K562 (cell line): Measurements from ENCODE around the gene ARRDC5. TPM values are rescaled to one million over a fixed set of nuclear protein-coding genes. Genes with fewer than 3 reads are reported as not detected.

Source experiments
- C11orf30 ChIP-seq: fragments of 450-650 bp; IDR thresholded peaks from 2 replicates; pipeline ENCODE4 v1.6.1; 2016; ENCODE audit warnings: low read depth, mild to moderate bottlenecking
- CHD1 ChIP-seq: fragments of 200-600 bp; sonication (generic); IDR thresholded peaks from one replicate; pipeline ENCODE4 v1.6.1; 2012; ENCODE audit warnings: mild to moderate bottlenecking, moderate library complexity, low read length, inconsistent platforms
- ETS1 ChIP-seq: conservative IDR thresholded peaks from 2 replicates; pipeline ENCODE4 v1.6.1; 2011; ENCODE audit warnings: low read depth, mild to moderate bottlenecking, low read length; ENCODE audit not compliant: control insufficient read depth
- FOSL1 ChIP-seq: fragments of 200-800 bp; sonication (Bioruptor generic); conservative IDR thresholded peaks from 2 replicates; pipeline ENCODE4 v1.6.1; 2016; ENCODE audit warnings: missing genetic modification characterization, missing compliant biosample characterization
- FOXK2 ChIP-seq, 2 experiments: fragments of 450-650 bp; IDR thresholded peaks in 1 of 2; conservative IDR thresholded peaks in 1 of 2; 2 replicates each; pipeline ENCODE4 v1.6.1; 2016; ENCODE audit warnings: low read depth in 2 of 2, mild to moderate bottlenecking in 1 of 2
- GABPA ChIP-seq: fragments of 200-800 bp; sonication (Bioruptor generic); conservative IDR thresholded peaks from 2 replicates; pipeline ENCODE4 v1.6.1; 2016; ENCODE audit warnings: low read depth, missing genetic modification characterization, missing compliant biosample characterization
- GABPB1 ChIP-seq: sonication (generic); formaldehyde crosslinking; IDR thresholded peaks from 2 replicates; pipeline ENCODE4 v1.8.0; 2022; ENCODE audit warnings: mild to moderate bottlenecking, missing genetic modification reagents
- HMGN3 ChIP-seq: IDR thresholded peaks from 2 replicates; pipeline ENCODE4 v1.6.1; 2011; ENCODE audit warnings: borderline replicate concordance, low read depth, mild to moderate bottlenecking, mixed read lengths, low read length; ENCODE audit not compliant: insufficient read length; ENCODE audit errors: extremely low read depth
- NRF1 ChIP-seq, 2 experiments: fragments of 450-650 bp; IDR thresholded peaks in 1 of 2; conservative IDR thresholded peaks in 1 of 2; 2 replicates each; pipeline ENCODE4 v1.6.1; 2014; ENCODE audit warnings: mild to moderate bottlenecking in 2 of 2
- PHB ChIP-seq: fragments of 250-450 bp; sonication (Bioruptor Pico); IDR thresholded peaks from 2 replicates; pipeline ENCODE4 v1.5.0; 2021
- PHF20 ChIP-seq: fragments of 450-650 bp; IDR thresholded peaks from 2 replicates; pipeline ENCODE4 v1.6.1; 2018; ENCODE audit not compliant: partially characterized antibody
- SMARCA4 ChIP-seq: fragments of 450-650 bp; IDR thresholded peaks from 2 replicates; pipeline ENCODE4 v1.6.1; 2016
- STAT6 ChIP-seq: sonication (generic); formaldehyde crosslinking; IDR thresholded peaks from 2 replicates; pipeline ENCODE4 v1.8.1; 2023; ENCODE audit warnings: mild to moderate bottlenecking, missing genetic modification reagents
- THRAP3 ChIP-seq: fragments of 450-650 bp; IDR thresholded peaks from 2 replicates; pipeline ENCODE4 v1.6.1; 2016; ENCODE audit warnings: mild to moderate bottlenecking, inconsistent platforms, borderline replicate concordance
- TRIM24 ChIP-seq, 2 experiments: fragments of 450-650 bp; IDR thresholded peaks; 2 replicates each; pipeline ENCODE4 v1.6.1; 2016
- U2AF1 ChIP-seq: fragments of 200-400 bp; formaldehyde crosslinking; optimal IDR thresholded peaks from 2 replicates; pipeline ENCODE3; 2017; ENCODE audit warnings: mild to moderate bottlenecking, low read depth, low read length, moderate library complexity
- XRCC5 ChIP-seq: fragments of 200-400 bp; formaldehyde crosslinking; IDR thresholded peaks from 2 replicates; pipeline ENCODE4 v1.6.1; 2017; ENCODE audit warnings: low read depth, mild to moderate bottlenecking, low read length
- YY1 ChIP-seq, 3 experiments: IDR thresholded peaks; 2 replicates each; pipeline ENCODE4 v1.6.1; 2011; ENCODE audit warnings: low read length in 2 of 3, mild to moderate bottlenecking in 2 of 3, moderate library complexity in 2 of 3, borderline replicate concordance in 1 of 3, control low read depth in 1 of 3, low read depth in 1 of 3; ENCODE audit not compliant: insufficient read depth in 3 of 3, insufficient replicate concordance in 2 of 3, control insufficient read depth in 1 of 3, insufficient read length in 1 of 3; ENCODE audit errors: extremely low read depth in 1 of 3
- ZNF121 ChIP-seq: sonication (generic); formaldehyde crosslinking; conservative IDR thresholded peaks from 2 replicates; pipeline ENCODE4 v1.8.0; 2022; ENCODE audit warnings: missing genetic modification reagents
- ZNF384 ChIP-seq: IDR thresholded peaks from 2 replicates; pipeline ENCODE4 v1.6.1; 2012; ENCODE audit warnings: low read depth, low read length, improper control_type of control experiment
- ZNF589 ChIP-seq: fragments of 200-800 bp; sonication (Bioruptor generic); IDR thresholded peaks from 2 replicates; pipeline ENCODE4 v1.6.1; 2016; ENCODE audit warnings: low read depth, missing genetic modification characterization, missing compliant biosample characterization
- polyA plus RNA-seq, 8 experiments: library from polyadenylated mRNA; depleted of rRNA in 4 of 8; stranded (reverse) in 5 of 8; unstranded in 3 of 8; fragments of >200 nt; fragmentation: Nextera tagmentation in 2 of 8; fragmentation: Illumina TruSeq in 1 of 8; extraction: Ambion mirVana in 2 of 8; extraction: Trizol in 1 of 8; gene quantifications; 2 replicates each; pipeline versions ENCODE4 v1.2.1 to v1.2.3, GENCODE V29; 2011 to 2014; ENCODE audit warnings: inconsistent platforms in 1 of 8, missing spikeins in 1 of 8
- total RNA-seq, 7 experiments: library from RNA; depleted of rRNA in 6 of 7; stranded (reverse); fragments of >200 nt in 6 of 7; fragmentation: Illumina TruSeq in 2 of 7; extraction: Trizol in 2 of 7; gene quantifications; 2 replicates each; pipeline versions ENCODE4 v1.2.1 to v1.2.3, GENCODE V29; 2011 to 2021; ENCODE audit warnings: low replicate concordance in 1 of 7
- TF ChIP-seq, protein P1 (sequence below): sonication (generic); formaldehyde crosslinking; IDR thresholded peaks from 2 replicates; pipeline ENCODE4 v1.9.0; 2022; ENCODE audit warnings: mild to moderate bottlenecking, missing genetic modification reagents

ARRDC5 gene
- total and polyA plus RNA-seq, 9 of the 15 experiments (the other 6 are each of a cell fraction or from before 2014, with no cell fraction given), result not detected

- TF ChIP-seq NRF1 (conservative IDR thresholded peaks at IDR 0.05 in 1 of 2, IDR thresholded peaks at IDR 0.05 in 1 of 2) (peak; percentile 53 to 64), FOXK2 (conservative IDR thresholded peaks at IDR 0.05 in 1 of 2, IDR thresholded peaks at IDR 0.05 in 1 of 2; ENCODE audit: low read depth in 2 of 2) (peak; percentile 90 to 91), YY1 (IDR thresholded peaks at IDR 0.05; ENCODE audit: borderline replicate concordance in 1 of 3, control insufficient read depth in 1 of 3, extremely low read depth in 1 of 3, insufficient read depth in 3 of 3, insufficient read length in 1 of 3, insufficient replicate concordance in 2 of 3, low read depth in 1 of 3, low read length in 2 of 3) (peak in 1 of 3 experiments; percentile 1), ZNF589 (CRISPR knock-in tag) (peak; percentile 52; the same call in 1 of the 2 replicates), ZNF121 (CRISPR knock-in tag) (no peak), U2AF1 (no peak), GABPB1 (CRISPR knock-in tag) (peak; percentile 81), ETS1 (0 out of 2 replicates have a peak, but pooled peaks have one; percentile 24), GABPA (peak; percentile 55; the same call in 1 of the 2 replicates), ZNF384 (peak; percentile 97), C11orf30 (peak; percentile 13; the same call in 1 of the 2 replicates), STAT6 (CRISPR knock-in tag) (0 out of 2 replicates have a peak, but pooled peaks have one; percentile 9), FOSL1 (peak; percentile 59), HMGN3 (peak; percentile 72), TRIM24 (IDR thresholded peaks at IDR 0.05) (peak in 1 of 2 experiments; percentile 54; a peak in 2 of 4 replicates), THRAP3 (no peak), PHF20 (peak; percentile 75), SMARCA4 (peak; percentile 78), PHB (CRISPR knock-in tag) (no peak), CHD1 (no peak), XRCC5 (0 out of 2 replicates have a peak, but pooled peaks have one; percentile 67)
- TF ChIP-seq, protein P1, sequence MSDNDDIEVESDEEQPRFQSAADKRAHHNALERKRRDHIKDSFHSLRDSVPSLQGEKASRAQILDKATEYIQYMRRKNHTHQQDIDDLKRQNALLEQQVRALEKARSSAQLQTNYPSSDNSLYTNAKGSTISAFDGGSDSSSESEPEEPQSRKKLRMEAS (CRISPR knock-in tag), result peak; percentile 76
These were observed 35.0 kb downstream of the ARRDC5 start, which contains the start of gene PLIN3 (continued) for GRCh38 chr19:4867534-4868285.
